ENCODE measurements around the gene MAST4. TPM values are rescaled to one million over a fixed set of nuclear protein-coding genes. Genes with fewer than 3 reads are reported as not detected.

The MAST4 gene
- total and polyA plus RNA-seq, 2 donors (not counting 1 experiment from before 2014, with no cell fraction given): 7.0 to 15.2 TPM

- no peak overlapping the region for H3K4me3 ChIP-seq (replicated peaks in 1 of 4; ENCODE audit: control extremely low read depth in 1 of 4, insufficient read depth in 1 of 4, low read depth in 3 of 4, low read length in 4 of 4)
- H3K9me3 ChIP-seq (ENCODE audit: control insufficient read depth, insufficient read depth, low read depth, low read length): no peaks in the 10 kb centered on the region
- H3K4me1 ChIP-seq (ENCODE audit: control insufficient read depth, extremely low read depth, insufficient read depth, low read length): no peaks in the 10 kb centered on the region
- no peaks in the 10 kb centered on the region for H3K27me3 ChIP-seq (ENCODE audit: control insufficient read depth, insufficient read depth, low read length)
- H2AFZ ChIP-seq (ENCODE audit: low read length): no peak overlapping the region
- H3K9ac ChIP-seq (ENCODE audit: insufficient read depth, low read length): no peak overlapping the region
- no peaks in the 10 kb centered on the region for H3K79me2 ChIP-seq (ENCODE audit: control insufficient read depth, insufficient read depth, low read length)
- no peaks in the 10 kb centered on the region for H4K20me1 ChIP-seq (ENCODE audit: control insufficient read depth, extremely low read depth, insufficient read depth, low read length)
- no peaks in the 10 kb centered on the region for H3K36me3 ChIP-seq (ENCODE audit: control insufficient read depth, insufficient read depth, low read length)
- TF ChIP-seq EZH2 (IDR thresholded peaks at IDR 0.05; ENCODE audit: low read length, missing control alignments) (no peak), CTCF (conservative IDR thresholded peaks at IDR 0.05 in 1 of 2, IDR thresholded peaks at IDR 0.05 in 1 of 2; ENCODE audit: low read depth in 1 of 2, low read length in 2 of 2) (no peak)
- no peak overlapping the region for H3K4me2 ChIP-seq (ENCODE audit: extremely low read depth, insufficient read depth, low read length)
- no peak for DNase-seq (ENCODE audit: low read depth in 2 of 2)
- H3K27ac ChIP-seq (ENCODE audit: insufficient read depth, low read length): no peak overlapping the region
Observed at GRCh38 chr5:66972004-66972403, 375.8 kb downstream of the MAST4 start.

GRCh38 chr5:66974256-66974655 lies 378.1 kb downstream of the MAST4 start:
- Histone ChIP-seq H3K4me1 (ENCODE audit: control insufficient read depth, extremely low read depth, insufficient read depth, low read length) (no peaks in the 10 kb centered on the region), H3K9ac (ENCODE audit: insufficient read depth, low read length) (no peak overlapping the region), H3K79me2 (ENCODE audit: control insufficient read depth, insufficient read depth, low read length) (no peaks in the 10 kb centered on the region), H3K9me3 (ENCODE audit: control insufficient read depth, insufficient read depth, low read depth, low read length) (no peaks in the 10 kb centered on the region), H3K4me2 (ENCODE audit: extremely low read depth, insufficient read depth, low read length) (no peak overlapping the region), H3K36me3 (ENCODE audit: control insufficient read depth, insufficient read depth, low read length) (no peaks in the 10 kb centered on the region), H2AFZ (ENCODE audit: low read length) (no peak overlapping the region), H3K27ac (ENCODE audit: insufficient read depth, low read length) (no peak overlapping the region), H4K20me1 (ENCODE audit: control insufficient read depth, extremely low read depth, insufficient read depth, low read length) (no peaks in the 10 kb centered on the region), H3K27me3 (ENCODE audit: control insufficient read depth, insufficient read depth, low read length) (no peaks in the 10 kb centered on the region), H3K4me3 (replicated peaks in 1 of 4; ENCODE audit: control extremely low read depth in 1 of 4, insufficient read depth in 1 of 4, low read depth in 3 of 4, low read length in 4 of 4) (no peak overlapping the region)
- no peak for TF ChIP-seq CTCF (conservative IDR thresholded peaks at IDR 0.05 in 1 of 2, IDR thresholded peaks at IDR 0.05 in 1 of 2; ENCODE audit: low read depth in 1 of 2, low read length in 2 of 2)
- TF ChIP-seq EZH2 (IDR thresholded peaks at IDR 0.05; ENCODE audit: low read length, missing control alignments): no peak
- no peak for DNase-seq (ENCODE audit: low read depth in 2 of 2)

- no peak overlapping the region for H3K27ac ChIP-seq (ENCODE audit: insufficient read depth, low read length)
- H3K4me3 ChIP-seq (replicated peaks in 1 of 4; ENCODE audit: control extremely low read depth in 1 of 4, insufficient read depth in 1 of 4, low read depth in 3 of 4, low read length in 4 of 4): no peak overlapping the region
- no peak for DNase-seq (ENCODE audit: low read depth in 2 of 2)
- no peaks in the 10 kb centered on the region for H3K4me1 ChIP-seq (ENCODE audit: control insufficient read depth, extremely low read depth, insufficient read depth, low read length)
- no peak overlapping the region for H3K9ac ChIP-seq (ENCODE audit: insufficient read depth, low read length)
- no peak for TF ChIP-seq EZH2 (IDR thresholded peaks at IDR 0.05; ENCODE audit: low read length, missing control alignments)
- TF ChIP-seq CTCF (conservative IDR thresholded peaks at IDR 0.05 in 1 of 2, IDR thresholded peaks at IDR 0.05 in 1 of 2; ENCODE audit: low read depth in 1 of 2, low read length in 2 of 2): no peak
- no peak overlapping the region for H2AFZ ChIP-seq (ENCODE audit: low read length)
- H3K4me2 ChIP-seq (ENCODE audit: extremely low read depth, insufficient read depth, low read length): no peak overlapping the region
- no peaks in the 10 kb centered on the region for H3K9me3 ChIP-seq (ENCODE audit: control insufficient read depth, insufficient read depth, low read depth, low read length)
- H3K79me2 ChIP-seq (ENCODE audit: control insufficient read depth, insufficient read depth, low read length): no peaks in the 10 kb centered on the region
- H3K36me3 ChIP-seq (ENCODE audit: control insufficient read depth, insufficient read depth, low read length): no peaks in the 10 kb centered on the region
- no peaks in the 10 kb centered on the region for H3K27me3 ChIP-seq (ENCODE audit: control insufficient read depth, insufficient read depth, low read length)
- no peaks in the 10 kb centered on the region for H4K20me1 ChIP-seq (ENCODE audit: control insufficient read depth, extremely low read depth, insufficient read depth, low read length)
Observed at GRCh38 chr5:66976108-66976507, 379.9 kb downstream of the MAST4 start.

Measured in fibroblast of lung (primary cell).